Neural progenitor cell (in vitro differentiated cells): ENCODE data around the gene EGR4. TPM values are rescaled to one million over a fixed set of nuclear protein-coding genes. Genes with fewer than 3 reads are reported as not detected.
A peak's percentile ranks its signal among the peaks of the same experiment; 100 is the strongest.

Experiments used
- DNase-seq: peaks from one replicate; pipeline ENCODE4 v3.0.0-alpha.2; 2016; ENCODE audit warnings: low spot score
- H2AFZ ChIP-seq: fragments of 200-600 bp; sonication (generic); replicated peaks from 2 replicates; pipeline ENCODE4 v1.6.1; 2016; ENCODE audit warnings: antibody characterized with exemption
- H3F3A ChIP-seq: fragments of 200-600 bp; sonication (generic); 2 replicates; pipeline ENCODE4 v1.6.1; 2016; ENCODE audit warnings: antibody characterized with exemption, low read depth
- H3K27ac ChIP-seq: fragments of 200-600 bp; sonication (generic); 2 replicates; pipeline ENCODE4 v1.5.1; 2016; ENCODE audit warnings: mild to moderate bottlenecking
- H3K27me3 ChIP-seq: fragments of 200-600 bp; sonication (generic); 2 replicates; pipeline ENCODE4 v1.6.1; 2016; ENCODE audit warnings: mild to moderate bottlenecking, moderate library complexity
- H3K36me3 ChIP-seq: fragments of 200-600 bp; sonication (generic); 2 replicates; pipeline ENCODE4 v1.5.1; 2016
- H3K4me1 ChIP-seq: fragments of 200-600 bp; sonication (generic); 2 replicates; pipeline ENCODE4 v1.6.1; 2016; ENCODE audit warnings: mixed run types
- H3K4me2 ChIP-seq: fragments of 200-600 bp; sonication (generic); 2 replicates; pipeline ENCODE4 v1.6.1; 2016
- H3K4me3 ChIP-seq: fragments of 200-600 bp; sonication (generic); 2 replicates; pipeline ENCODE4 v1.5.1; 2016
- H3K79me2 ChIP-seq: fragments of 200-600 bp; sonication (generic); 2 replicates; pipeline ENCODE4 v1.6.1; 2016; ENCODE audit warnings: low read depth
- H3K9ac ChIP-seq: fragments of 200-600 bp; sonication (generic); 2 replicates; pipeline ENCODE4 v1.6.1; 2016
- H3K9me3 ChIP-seq: fragments of 200-600 bp; sonication (generic); 2 replicates; pipeline ENCODE4 v1.5.1; 2016; ENCODE audit warnings: low read depth
- H4K20me1 ChIP-seq: fragments of 200-600 bp; sonication (generic); 2 replicates; pipeline ENCODE4 v1.6.1; 2016; ENCODE audit warnings: low read depth
- H3K27ac Mint-ChIP-seq: 3 replicates; pipeline ENCODE4 v1.8.0; 2021; ENCODE audit warnings: mixed read lengths
- H3K27me3 Mint-ChIP-seq: 2 replicates; pipeline ENCODE4 v1.8.0; 2022; ENCODE audit warnings: low read depth, mild to moderate bottlenecking, inconsistent platforms, moderate library complexity, mixed read lengths; ENCODE audit not compliant: insufficient read depth
- H3K36me3 Mint-ChIP-seq: 3 replicates; pipeline ENCODE4 v1.8.0; 2021; ENCODE audit warnings: mixed read lengths
- H3K4me1 Mint-ChIP-seq: 3 replicates; pipeline ENCODE4 v1.8.0; 2021; ENCODE audit warnings: mixed read lengths
- H3K4me3 Mint-ChIP-seq: 3 replicates; pipeline ENCODE4 v1.8.0; 2021; ENCODE audit warnings: mild to moderate bottlenecking, moderate library complexity, mixed read lengths
- H3K9me3 Mint-ChIP-seq: 3 replicates; pipeline ENCODE4 v1.8.0; 2020; ENCODE audit warnings: mixed read lengths
- CTCF ChIP-seq: fragments of 200-600 bp; sonication (generic); IDR thresholded peaks from 2 replicates; pipeline ENCODE4 v1.5.1; 2017; ENCODE audit warnings: antibody characterized with exemption, mild to moderate bottlenecking
- EZH2 ChIP-seq: fragments of 200-600 bp; sonication (generic); IDR thresholded peaks from 2 replicates; pipeline ENCODE4 v1.6.1; 2017; ENCODE audit warnings: antibody characterized with exemption, mild to moderate bottlenecking, moderate library complexity
- EZH2phosphoT487 ChIP-seq: fragments of 200-600 bp; sonication (generic); IDR thresholded peaks from 2 replicates; pipeline ENCODE4 v1.6.1; 2017; ENCODE audit warnings: antibody characterized with exemption
- total RNA-seq: library from RNA; depleted of rRNA; stranded (reverse); fragments of >200 nt; gene quantifications from 2 replicates; pipeline ENCODE4 v1.2.3, GENCODE V29; 2015; ENCODE audit warnings: low replicate concordance

Gene EGR4
- total RNA-seq: 0.40 TPM in 1 of 2 replicates, not detected in the other

DNA sequence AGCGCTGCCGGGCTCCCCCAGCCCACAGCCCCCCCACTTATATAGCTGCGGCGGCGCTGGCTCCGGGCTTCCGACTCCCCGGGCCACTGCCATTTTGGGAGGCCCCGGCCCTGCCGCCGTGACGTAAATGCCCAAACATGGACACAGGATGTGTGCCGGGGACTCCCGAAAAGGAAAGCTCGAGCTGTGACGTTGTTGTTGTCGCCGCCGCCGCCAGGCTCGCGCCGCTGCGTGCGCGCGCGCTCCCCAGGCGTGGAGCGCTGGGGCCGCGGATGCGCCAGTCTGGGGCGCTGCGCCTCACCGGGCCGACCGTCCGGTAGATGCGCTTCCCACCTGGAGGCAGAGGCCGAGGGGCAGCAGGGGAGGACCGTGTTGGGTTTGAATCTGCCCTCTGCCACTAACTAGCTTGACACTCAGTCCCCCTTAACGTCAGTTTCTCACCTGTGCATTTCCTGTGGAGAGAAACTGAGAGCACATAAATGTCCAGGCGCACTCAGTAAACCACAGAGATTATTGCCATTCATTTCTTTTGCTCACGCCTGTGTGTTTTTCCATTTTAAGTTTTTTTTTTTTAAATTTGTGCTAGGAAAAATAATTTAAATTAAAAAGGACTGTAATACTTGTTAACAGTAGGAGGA is at the start of gene EGR4:
EGR4 (minus strand) TSS at position 15 of the 638 bp plus-strand sequence. CDS start 231 bp downstream, outside the sequence.
- Histone ChIP-seq H3K9ac (no peak within 1 kb of the TSS), H2AFZ (peak within 1 kb of the TSS; percentile 88)

GRCh38 chr2:73341039-73341438 is 47.7 kb upstream of the EGR4 start:
- Mint-ChIP-seq H3K4me3 (no peak overlapping the region), H3K4me1 (no peaks in the 10 kb centered on the region), H3K27me3 (peaks cover 6% of the 10 kb centered on the region), H3K27ac (no peak overlapping the region), H3K36me3 (no peaks in the 10 kb centered on the region), H3K9me3 (no peaks in the 10 kb centered on the region)
- H3K36me3 ChIP-seq: no peaks in the 10 kb centered on the region
- no peak overlapping the region for H3K9ac ChIP-seq
- H3K4me3 ChIP-seq: no peak overlapping the region
- no peaks in the 10 kb centered on the region for H3K9me3 ChIP-seq
- H3K79me2 ChIP-seq: no peaks in the 10 kb centered on the region
- no peaks in the 10 kb centered on the region for H3K4me1 ChIP-seq
- no peak overlapping the region for H3K4me2 ChIP-seq
- H2AFZ ChIP-seq: no peak overlapping the region
- H3K27ac ChIP-seq: no peak overlapping the region
- H4K20me1 ChIP-seq: no peaks in the 10 kb centered on the region
- DNase-seq: no peak
- H3F3A ChIP-seq: no peaks in the 10 kb centered on the region
- TF ChIP-seq EZH2 (no peak), CTCF (no peak), EZH2phosphoT487 (no peak)
- peaks cover 3% of the 10 kb centered on the region for H3K27me3 ChIP-seq

More for the DNA sequence above, at the start of gene EGR4:
- Mint-ChIP-seq H3K27ac (no peak within 1 kb of the TSS), H3K36me3 (no peaks in the 10 kb centered on the region), H3K4me1 (peaks cover 19% of the 10 kb centered on the region), H3K4me3 (peak within 1 kb of the TSS; percentile 69), H3K27me3 (peaks cover 75% of the 10 kb centered on the region), H3K9me3 (no peaks in the 10 kb centered on the region)
- Histone ChIP-seq H3K4me1 (peaks cover 3% of the 10 kb centered on the region), H3K36me3 (no peaks in the 10 kb centered on the region), H3K27me3 (peaks cover 100% of the 10 kb centered on the region), H3K79me2 (no peaks in the 10 kb centered on the region), H3K4me2 (peak within 1 kb of the TSS; percentile 93), H3K27ac (no peak within 1 kb of the TSS), H3F3A (peaks cover 14% of the 10 kb centered on the region), H3K9me3 (no peaks in the 10 kb centered on the region), H4K20me1 (peaks cover 35% of the 10 kb centered on the region), H3K4me3 (peak within 1 kb of the TSS; percentile 64)
- TF ChIP-seq EZH2phosphoT487 (no peak), CTCF (peak; percentile 27)
- DNase-seq: peak; percentile 95

GRCh38 chr2:73339201-73339600 is 45.9 kb upstream of the EGR4 start:
- peaks cover 3% of the 10 kb centered on the region for H3K27me3 Mint-ChIP-seq
- no peaks in the 10 kb centered on the region for H3F3A ChIP-seq
- no peak overlapping the region for H3K4me2 ChIP-seq
- H3K36me3 Mint-ChIP-seq: no peaks in the 10 kb centered on the region
- no peaks in the 10 kb centered on the region for H3K4me1 Mint-ChIP-seq
- no peak for TF ChIP-seq EZH2phosphoT487
- H3K4me3 Mint-ChIP-seq: no peak overlapping the region
- peak overlapping the region; percentile 26 for H2AFZ ChIP-seq
- no peaks in the 10 kb centered on the region for H3K4me1 ChIP-seq
- no peaks in the 10 kb centered on the region for H3K36me3 ChIP-seq
- no peak overlapping the region for H3K27ac ChIP-seq
- no peak overlapping the region for H3K9ac ChIP-seq
- H3K9me3 Mint-ChIP-seq: peaks cover 6% of the 10 kb centered on the region
- H3K79me2 ChIP-seq: no peaks in the 10 kb centered on the region
- peaks cover 3% of the 10 kb centered on the region for H3K27me3 ChIP-seq
- H3K27ac Mint-ChIP-seq: no peak overlapping the region
- H3K9me3 ChIP-seq: no peaks in the 10 kb centered on the region
- no peak for DNase-seq
- H4K20me1 ChIP-seq: no peaks in the 10 kb centered on the region
- H3K4me3 ChIP-seq: no peak overlapping the region

GRCh38 chr2:73337828-73338227 is 44.5 kb upstream of the EGR4 start:
- H3K4me2 ChIP-seq: no peak overlapping the region
- H3K79me2 ChIP-seq: no peaks in the 10 kb centered on the region
- Mint-ChIP-seq H3K27ac (no peak overlapping the region), H3K27me3 (peaks cover 5% of the 10 kb centered on the region), H3K4me3 (no peak overlapping the region), H3K9me3 (peaks cover 6% of the 10 kb centered on the region), H3K36me3 (no peaks in the 10 kb centered on the region), H3K4me1 (no peaks in the 10 kb centered on the region)
- no peaks in the 10 kb centered on the region for H3K36me3 ChIP-seq
- no peak overlapping the region for H3K4me3 ChIP-seq
- no peak overlapping the region for H2AFZ ChIP-seq
- no peak overlapping the region for H3K9ac ChIP-seq
- peaks cover 3% of the 10 kb centered on the region for H3K27me3 ChIP-seq
- H3K4me1 ChIP-seq: no peaks in the 10 kb centered on the region
- no peak overlapping the region for H3K27ac ChIP-seq
- H3F3A ChIP-seq: no peaks in the 10 kb centered on the region
- TF ChIP-seq CTCF: no peak
- TF ChIP-seq EZH2phosphoT487: no peak
- no peak for TF ChIP-seq EZH2
- no peaks in the 10 kb centered on the region for H4K20me1 ChIP-seq
- DNase-seq: no peak
- H3K9me3 ChIP-seq: no peaks in the 10 kb centered on the region
